ENCODE data around the gene ABCA1.
A peak's percentile ranks its signal among the peaks of the same experiment; 100 is the strongest.
"Not testable (repeated sequence)": the region's sequence is repeated elsewhere in the genome, so short reads cannot be mapped to it uniquely, and the experiment has no call there.

Gene ABCA1

GRCh38 chr9:104900324-104900723 lies 27.6 kb downstream of the ABCA1 start:
- DNase-seq = no peak

GRCh38 chr9:104899759-104900247 lies 28.2 kb downstream of the ABCA1 start:
- DNase-seq = no peak

- not testable (repeated sequence) for DNase-seq
Observed at GRCh38 chr9:104898376-104898775, 29.6 kb downstream of the ABCA1 start.

- no peak for DNase-seq
Observed at GRCh38 chr9:104896131-104896530, 31.8 kb downstream of the ABCA1 start.

GRCh38 chr9:104895572-104895971 lies 32.4 kb downstream of the ABCA1 start:
- no peak for DNase-seq

- DNase-seq = no peak
Observed at GRCh38 chr9:104892701-104893100, 35.3 kb downstream of the ABCA1 start.

GRCh38 chr9:104890433-104890770 lies 37.6 kb downstream of the ABCA1 start:
- DNase-seq = no peak

GRCh38 chr9:104885818-104886709 lies 41.9 kb downstream of the ABCA1 start:
- DNase-seq = no peak

GRCh38 chr9:104883169-104883568 lies 44.8 kb downstream of the ABCA1 start:
- no peak for DNase-seq

GRCh38 chr9:104882566-104882965 lies 45.4 kb downstream of the ABCA1 start:
- no peak for DNase-seq

GRCh38 chr9:104882086-104882485 lies 45.9 kb downstream of the ABCA1 start:
- DNase-seq = no peak

GRCh38 chr9:104879555-104880309 lies 48.2 kb downstream of the ABCA1 start:
- no peak for DNase-seq

GRCh38 chr9:104876587-104876986 lies 51.4 kb downstream of the ABCA1 start:
- no peak for DNase-seq

GRCh38 chr9:104875897-104876296 lies 52.1 kb downstream of the ABCA1 start:
- DNase-seq = no peak

GRCh38 chr9:104875320-104875719 lies 52.6 kb downstream of the ABCA1 start:
- no peak for DNase-seq

- no peak for DNase-seq
Observed at GRCh38 chr9:104873489-104873850, 54.5 kb downstream of the ABCA1 start.

GRCh38 chr9:104872656-104873488 lies 55.1 kb downstream of the ABCA1 start:
- no peak for DNase-seq

GRCh38 chr9:104871961-104872527 lies 55.9 kb downstream of the ABCA1 start:
- no peak for DNase-seq

GRCh38 chr9:104869811-104870210 lies 58.1 kb downstream of the ABCA1 start:
- no peak for DNase-seq

GRCh38 chr9:104868687-104869404 lies 59.1 kb downstream of the ABCA1 start:
- peak; percentile 52 for DNase-seq

GRCh38 chr9:104868303-104868686 lies 59.7 kb downstream of the ABCA1 start:
- no peak for DNase-seq

- DNase-seq = no peak
Observed at GRCh38 chr9:104866191-104866590, 61.8 kb downstream of the ABCA1 start.

Measured in DMS79 (cell line).